ENCODE data around the gene RCAN2.

- TF ChIP-seq, protein P1, sequence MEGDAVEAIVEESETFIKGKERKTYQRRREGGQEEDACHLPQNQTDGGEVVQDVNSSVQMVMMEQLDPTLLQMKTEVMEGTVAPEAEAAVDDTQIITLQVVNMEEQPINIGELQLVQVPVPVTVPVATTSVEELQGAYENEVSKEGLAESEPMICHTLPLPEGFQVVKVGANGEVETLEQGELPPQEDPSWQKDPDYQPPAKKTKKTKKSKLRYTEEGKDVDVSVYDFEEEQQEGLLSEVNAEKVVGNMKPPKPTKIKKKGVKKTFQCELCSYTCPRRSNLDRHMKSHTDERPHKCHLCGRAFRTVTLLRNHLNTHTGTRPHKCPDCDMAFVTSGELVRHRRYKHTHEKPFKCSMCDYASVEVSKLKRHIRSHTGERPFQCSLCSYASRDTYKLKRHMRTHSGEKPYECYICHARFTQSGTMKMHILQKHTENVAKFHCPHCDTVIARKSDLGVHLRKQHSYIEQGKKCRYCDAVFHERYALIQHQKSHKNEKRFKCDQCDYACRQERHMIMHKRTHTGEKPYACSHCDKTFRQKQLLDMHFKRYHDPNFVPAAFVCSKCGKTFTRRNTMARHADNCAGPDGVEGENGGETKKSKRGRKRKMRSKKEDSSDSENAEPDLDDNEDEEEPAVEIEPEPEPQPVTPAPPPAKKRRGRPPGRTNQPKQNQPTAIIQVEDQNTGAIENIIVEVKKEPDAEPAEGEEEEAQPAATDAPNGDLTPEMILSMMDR (conservative IDR thresholded peaks at IDR 0.05), result no peak
- no peak for TF ChIP-seq ZFX (IDR thresholded peaks at IDR 0.05)
Measured at GRCh38 chr6:46400898-46401297, 90.4 kb downstream of the RCAN2 start.
